GM12873 (cell line): ENCODE measurements around the gene CLK3.

Experiments
- CTCF ChIP-seq: IDR thresholded peaks from 2 replicates; pipeline ENCODE4 v1.5.1; 2012; ENCODE audit warnings: low read depth, mild to moderate bottlenecking, moderate library complexity, low read length, control low read depth; ENCODE audit not compliant: insufficient read depth; ENCODE audit errors: missing control alignments

Gene CLK3

GRCh38 chr15:74604983-74605794, 10.4 kb upstream of the CLK3 start:
- no peak for TF ChIP-seq CTCF

GRCh38 chr15:74605795-74606150, 9.9 kb upstream of the CLK3 start:
- TF ChIP-seq CTCF, result no peak

- no peak for TF ChIP-seq CTCF
Measured at GRCh38 chr15:74608786-74609185, 6.8 kb upstream of the CLK3 start.

GRCh38 chr15:74609938-74610301, 5.7 kb upstream of the CLK3 start:
- no peak for TF ChIP-seq CTCF

GRCh38 chr15:74610302-74610951, 5.2 kb upstream of the CLK3 start:
- TF ChIP-seq CTCF, result no peak

- TF ChIP-seq CTCF, result no peak
Measured at GRCh38 chr15:74611341-74611740, 4.3 kb upstream of the CLK3 start.

GRCh38 chr15:74611834-74612233, 3.8 kb upstream of the CLK3 start:
- no peak for TF ChIP-seq CTCF
